GM18951 (cell line): ENCODE data around the gene TAOK3.
"Not testable (repeated sequence)": the region's sequence is repeated elsewhere in the genome, so short reads cannot be mapped to it uniquely, and the experiment has no call there.

Source experiments
- POLR2A ChIP-seq: IDR thresholded peaks from 4 replicates; pipeline ENCODE4 v1.6.1; 2011; ENCODE audit warnings: mild to moderate bottlenecking; ENCODE audit not compliant: insufficient read length, insufficient read depth; ENCODE audit errors: extremely low read depth
- in situ Hi-C: fragments of 300-500 bp; cut with MboI; formaldehyde crosslinking; loops from one replicate; pipeline ENCODE4 v1.12.0; 2022; ENCODE audit warnings: low sequenced_read_pairs, mixed read lengths, inconsistent platforms; ENCODE audit not compliant: unreplicated experiment

TAOK3 gene

GRCh38 chr12:118325081-118325480 lies 47.6 kb downstream of the TAOK3 start:
- in situ Hi-C loops, result no loop called here
- no peak for TF ChIP-seq POLR2A

GRCh38 chr12:118319627-118320026 lies 53.1 kb downstream of the TAOK3 start:
- in situ Hi-C loops, result no loop called here
- no peak for TF ChIP-seq POLR2A

- TF ChIP-seq POLR2A, result no peak
- in situ Hi-C loops, result no loop called here
These were observed 54.0 kb downstream of the TAOK3 start for GRCh38 chr12:118318744-118319143.

- TF ChIP-seq POLR2A, result no peak
- in situ Hi-C loops, result no loop called here
These were observed 55.0 kb downstream of the TAOK3 start for GRCh38 chr12:118317729-118318128.

GRCh38 chr12:118315821-118316220 lies 56.9 kb downstream of the TAOK3 start:
- in situ Hi-C loops, result no loop called here
- no peak for TF ChIP-seq POLR2A

- in situ Hi-C loops, result no loop called here
- no peak for TF ChIP-seq POLR2A
These were observed 60.1 kb downstream of the TAOK3 start for GRCh38 chr12:118312578-118312977.

GRCh38 chr12:118311666-118312065 lies 61.0 kb downstream of the TAOK3 start:
- in situ Hi-C loops, result no loop called here
- TF ChIP-seq POLR2A, result no peak

GRCh38 chr12:118310320-118310719 lies 62.4 kb downstream of the TAOK3 start:
- TF ChIP-seq POLR2A, result no peak
- in situ Hi-C loops, result no loop called here

GRCh38 chr12:118308006-118308405 lies 64.7 kb downstream of the TAOK3 start:
- in situ Hi-C loops, result not testable (repeated sequence)

- TF ChIP-seq POLR2A, result peak; percentile 34
- in situ Hi-C loops, result no loop called here
These were observed 65.4 kb downstream of the TAOK3 start for GRCh38 chr12:118307069-118307954.

- no peak for TF ChIP-seq POLR2A
- in situ Hi-C loops, result no loop called here
These were observed 68.6 kb downstream of the TAOK3 start for GRCh38 chr12:118304093-118304492.

- in situ Hi-C loops, result no loop called here
These were observed 70.7 kb downstream of the TAOK3 start for GRCh38 chr12:118302053-118302452.

GRCh38 chr12:118299791-118300460 lies 72.8 kb downstream of the TAOK3 start:
- no peak for TF ChIP-seq POLR2A
- in situ Hi-C loops, result no loop called here

More at GRCh38 chr12:118302053-118302452, 70.7 kb downstream of the TAOK3 start:
- TF ChIP-seq POLR2A, result no peak

- in situ Hi-C loops, result no loop called here
These were observed 75.4 kb downstream of the TAOK3 start for GRCh38 chr12:118297284-118297683.

GRCh38 chr12:118292836-118293235 lies 79.9 kb downstream of the TAOK3 start:
- in situ Hi-C loops, result no loop called here

More at GRCh38 chr12:118297284-118297683, 75.4 kb downstream of the TAOK3 start:
- TF ChIP-seq POLR2A, result no peak

More at GRCh38 chr12:118292836-118293235, 79.9 kb downstream of the TAOK3 start:
- TF ChIP-seq POLR2A, result no peak
